ENCODE data around the gene SLC16A12. TPM values are rescaled to one million over a fixed set of nuclear protein-coding genes. Genes with fewer than 3 reads are reported as not detected.
"Not testable (repeated sequence)": the region's sequence is repeated elsewhere in the genome, so short reads cannot be mapped to it uniquely, and the experiment has no call there.

SLC16A12 gene
- total and polyA plus RNA-seq, 10 donors = 0.02 to 0.19 (median 0.12) TPM; not detected in 5

- no peak overlapping the region for H3K4me3 ChIP-seq
- H3K4me1 ChIP-seq = no peaks in the 10 kb centered on the region
- TF ChIP-seq POLR2A (IDR thresholded peaks at IDR 0.05) = no peak
- TF ChIP-seq, protein P1, sequence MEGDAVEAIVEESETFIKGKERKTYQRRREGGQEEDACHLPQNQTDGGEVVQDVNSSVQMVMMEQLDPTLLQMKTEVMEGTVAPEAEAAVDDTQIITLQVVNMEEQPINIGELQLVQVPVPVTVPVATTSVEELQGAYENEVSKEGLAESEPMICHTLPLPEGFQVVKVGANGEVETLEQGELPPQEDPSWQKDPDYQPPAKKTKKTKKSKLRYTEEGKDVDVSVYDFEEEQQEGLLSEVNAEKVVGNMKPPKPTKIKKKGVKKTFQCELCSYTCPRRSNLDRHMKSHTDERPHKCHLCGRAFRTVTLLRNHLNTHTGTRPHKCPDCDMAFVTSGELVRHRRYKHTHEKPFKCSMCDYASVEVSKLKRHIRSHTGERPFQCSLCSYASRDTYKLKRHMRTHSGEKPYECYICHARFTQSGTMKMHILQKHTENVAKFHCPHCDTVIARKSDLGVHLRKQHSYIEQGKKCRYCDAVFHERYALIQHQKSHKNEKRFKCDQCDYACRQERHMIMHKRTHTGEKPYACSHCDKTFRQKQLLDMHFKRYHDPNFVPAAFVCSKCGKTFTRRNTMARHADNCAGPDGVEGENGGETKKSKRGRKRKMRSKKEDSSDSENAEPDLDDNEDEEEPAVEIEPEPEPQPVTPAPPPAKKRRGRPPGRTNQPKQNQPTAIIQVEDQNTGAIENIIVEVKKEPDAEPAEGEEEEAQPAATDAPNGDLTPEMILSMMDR (IDR thresholded peaks at IDR 0.05 in 8 of 11, conservative IDR thresholded peaks at IDR 0.05 in 3 of 11) = no peak
- no peak for TF ChIP-seq POLR2AphosphoS5 (IDR thresholded peaks at IDR 0.05)
- H3K9me3 ChIP-seq = peaks cover 0 to 4% (median 0%) of the 10 kb centered on the region in 8 donors
- H3K27me3 ChIP-seq (replicated peaks in 1 of 7) = no peaks in the 10 kb centered on the region
- no peak for DNase-seq
- H3K36me3 ChIP-seq = no peaks in the 10 kb centered on the region
- WGBS, 5 donors = 68 to 78% (median 72%) methylated on average over 5 of the region's 5 CpGs
- H3K27ac ChIP-seq = no peak overlapping the region
- intact Hi-C loops (cut with DNase I; ENCODE audit: low total_unique reads) = no loop called here
Measured at GRCh38 chr10:89550509-89550908, 15.1 kb upstream of the SLC16A12 start.

DNA sequence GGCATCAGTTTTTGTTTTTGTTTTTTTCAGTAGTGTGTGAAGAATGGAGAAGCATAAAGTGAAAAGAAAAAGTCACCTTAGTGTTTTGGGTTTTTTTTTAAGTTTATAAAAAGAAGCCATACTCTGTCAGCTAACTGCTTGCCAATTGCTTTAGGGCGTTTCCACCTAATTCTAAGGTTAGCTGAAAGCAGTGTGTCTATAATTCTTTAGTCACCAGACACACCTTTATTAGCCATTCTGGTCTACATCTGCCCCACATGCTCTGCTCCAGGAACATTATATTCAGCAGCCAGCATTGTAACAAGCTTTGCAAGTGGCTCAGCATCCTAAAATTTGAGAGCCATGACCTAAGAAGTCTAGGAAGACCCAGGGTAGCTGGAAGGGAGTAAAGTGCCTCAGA is 14.1 kb upstream of the SLC16A12 start:
- WGBS, 5 donors = 61 to 90% (median 78%) methylated on average over 1 of the region's 1 CpG
- Histone ChIP-seq H3K27me3 (replicated peaks in 1 of 7) (no peaks in the 10 kb centered on the region), H3K4me1 (no peaks in the 10 kb centered on the region), H3K27ac (no peak overlapping the region), H3K36me3 (no peaks in the 10 kb centered on the region), H3K9me3 (peaks cover 0 to 4% (median 0%) of the 10 kb centered on the region in 8 donors), H3K4me3 (no peak overlapping the region)
- TF ChIP-seq POLR2AphosphoS5 (IDR thresholded peaks at IDR 0.05) (no peak), POLR2A (IDR thresholded peaks at IDR 0.05) (no peak)
- TF ChIP-seq, protein P1 (IDR thresholded peaks at IDR 0.05 in 8 of 11, conservative IDR thresholded peaks at IDR 0.05 in 3 of 11) = no peak
- intact Hi-C loops (cut with DNase I; ENCODE audit: low total_unique reads) = no loop called here
- DNase-seq = no peak

GRCh38 chr10:89548673-89549072 is 13.3 kb upstream of the SLC16A12 start:
- no peak for DNase-seq
- WGBS, 5 donors = 49 to 79% (median 63%) methylated on average over 6 of the region's 6 CpGs
- TF ChIP-seq POLR2A (IDR thresholded peaks at IDR 0.05) (no peak), POLR2AphosphoS5 (IDR thresholded peaks at IDR 0.05) (no peak)
- Histone ChIP-seq H3K27ac (no peak overlapping the region), H3K4me3 (no peak overlapping the region), H3K9me3 (peaks cover 0 to 4% (median 0%) of the 10 kb centered on the region in 8 donors), H3K36me3 (no peaks in the 10 kb centered on the region), H3K27me3 (replicated peaks in 1 of 7) (no peaks in the 10 kb centered on the region), H3K4me1 (no peaks in the 10 kb centered on the region)
- intact Hi-C loops (cut with DNase I; ENCODE audit: low total_unique reads) = no loop called here

- 64 to 94% (median 86%) methylated on average over 2 of the region's 2 CpGs for WGBS, 5 donors
- Histone ChIP-seq H3K36me3 (no peaks in the 10 kb centered on the region), H3K9me3 (peaks cover 0 to 4% (median 0%) of the 10 kb centered on the region in 8 donors), H3K4me3 (no peak overlapping the region), H3K4me1 (no peaks in the 10 kb centered on the region), H3K27me3 (replicated peaks in 1 of 7) (no peaks in the 10 kb centered on the region), H3K27ac (no peak overlapping the region)
- TF ChIP-seq, protein P1 (IDR thresholded peaks at IDR 0.05 in 8 of 11, conservative IDR thresholded peaks at IDR 0.05 in 3 of 11) = no peak
- no peak for TF ChIP-seq POLR2AphosphoS5 (IDR thresholded peaks at IDR 0.05)
- TF ChIP-seq POLR2A (IDR thresholded peaks at IDR 0.05) = no peak
- intact Hi-C loops (cut with DNase I; ENCODE audit: low total_unique reads) = no loop called here
- no peak for DNase-seq
Measured at GRCh38 chr10:89547853-89548513, 12.6 kb upstream of the SLC16A12 start.

DNA sequence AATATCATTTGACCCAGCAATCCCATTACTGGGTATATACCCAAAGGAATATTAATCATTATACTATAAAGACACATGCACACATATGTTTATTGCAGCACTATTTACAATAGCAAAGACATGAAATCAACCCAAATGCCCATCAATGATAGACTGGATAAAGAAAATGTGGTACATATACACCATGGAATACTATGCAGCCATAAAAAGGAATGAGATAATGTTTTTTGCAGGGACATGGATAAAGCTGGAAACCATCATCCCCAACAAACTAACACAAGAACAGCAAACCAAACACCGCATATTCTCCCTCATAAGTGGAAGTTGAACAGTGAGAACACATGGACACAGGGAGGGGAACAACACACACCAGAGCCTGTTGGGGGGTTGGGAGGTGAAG is 11.3 kb upstream of the SLC16A12 start:
- H3K4me3 ChIP-seq; H3K27ac ChIP-seq; H3K27me3 ChIP-seq (replicated peaks in 1 of 7); H3K4me1 ChIP-seq; DNase-seq; intact Hi-C loops (cut with DNase I; ENCODE audit: low total_unique reads); H3K36me3 ChIP-seq; H3K9me3 ChIP-seq: not testable (repeated sequence)
- WGBS, 5 donors = 93 to 100% (median 97%) methylated on average over 1 of the region's 1 CpG

All from spleen (tissue), 11 donors.